ENCODE measurements around the gene SBF2. TPM values are rescaled to one million over a fixed set of nuclear protein-coding genes. Genes with fewer than 3 reads are reported as not detected.
A peak's percentile ranks its signal among the peaks of the same experiment; 100 is the strongest.

SBF2 gene
- total RNA-seq, 2 experiments from 2014 or later: 7.0 to 7.1 TPM

DNA sequence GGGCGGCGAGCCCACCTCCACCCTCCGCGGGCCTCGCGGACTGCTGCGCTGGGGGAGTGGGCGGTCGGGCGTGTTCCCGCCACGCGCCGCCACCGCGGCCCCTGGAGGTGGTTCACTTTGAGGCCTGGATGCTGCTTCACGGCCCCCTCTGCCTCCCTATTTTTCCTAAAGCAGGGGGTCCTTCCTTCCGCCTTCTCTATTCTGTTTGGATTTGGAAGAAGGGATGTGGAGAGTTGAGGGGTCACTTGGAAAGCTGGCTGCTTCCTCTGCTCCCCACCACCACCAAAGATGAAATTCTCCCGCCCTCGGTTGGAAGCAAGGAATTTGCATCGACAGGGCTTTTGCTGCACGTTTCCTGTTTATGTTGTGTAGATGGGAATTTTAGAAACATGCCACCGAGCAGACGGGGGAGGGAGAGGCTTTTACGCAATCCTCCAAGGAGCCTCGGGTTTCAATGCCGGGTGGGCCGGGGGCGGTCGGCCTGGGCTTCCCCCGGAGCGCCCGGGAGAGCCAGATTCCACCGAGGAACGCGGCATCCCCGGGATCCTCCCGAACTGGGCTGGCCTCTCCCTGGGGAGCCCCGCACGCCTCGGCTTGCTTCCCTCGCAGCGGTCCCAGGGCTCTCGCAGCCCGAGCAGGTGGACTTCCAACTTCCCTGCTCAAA lies 403 bp upstream of the SBF2 start:
- Mint-ChIP-seq H3K9me3 (no peaks in the 10 kb centered on the region), H3K36me3 (no peaks in the 10 kb centered on the region), H3K27me3 (peaks cover 32% of the 10 kb centered on the region), H3K27ac (no peak overlapping the region), H3K4me3 (peak overlapping the region; percentile 74), H3K4me1 (ENCODE audit: low read depth) (peaks cover 41% of the 10 kb centered on the region)
- DNase-seq: no peak
- intact Hi-C loops (cut with micrococcal nuclease): loop anchor here (2.0 kb wide), 1 partner anchor 14 kb away; no protein-coding TSS in a partner anchor
- POLR2A ChIA-PET: interaction anchor here (1.9 kb wide), 1 partner anchor 9 kb away, joined by 6 read pairs; no protein-coding TSS in a partner anchor
- CTCF ChIA-PET: interaction anchor here (5.5 kb wide), 1 partner anchor 12 kb away, joined by 58 read pairs; the partner anchor contains the start of gene ADM

- CTCF ChIA-PET: interaction anchor here (1.0 kb wide), 1 partner anchor 534 kb away, joined by 3 read pairs; no protein-coding TSS in a partner anchor
- peaks cover 24% of the 10 kb centered on the region for H3K27me3 Mint-ChIP-seq
- no peaks in the 10 kb centered on the region for H3K9me3 Mint-ChIP-seq
- no peaks in the 10 kb centered on the region for H3K36me3 Mint-ChIP-seq
- intact Hi-C loops (cut with micrococcal nuclease): no loop called here
- H3K4me1 Mint-ChIP-seq (ENCODE audit: low read depth): peaks cover 30% of the 10 kb centered on the region
- DNase-seq: no peak
- H3K4me3 Mint-ChIP-seq: peak overlapping the region; percentile 20
- POLR2A ChIA-PET: no interaction called here
- H3K27ac Mint-ChIP-seq: no peak overlapping the region
Measured at GRCh38 chr11:10291801-10292638, 2.0 kb downstream of the SBF2 start.

- POLR2A ChIA-PET: no interaction called here
- intact Hi-C loops (cut with micrococcal nuclease): no loop called here
- DNase-seq: no peak
- Mint-ChIP-seq H3K9me3 (no peaks in the 10 kb centered on the region), H3K4me1 (ENCODE audit: low read depth) (peaks cover 28% of the 10 kb centered on the region), H3K27ac (no peak overlapping the region), H3K36me3 (no peaks in the 10 kb centered on the region), H3K4me3 (no peak overlapping the region), H3K27me3 (peaks cover 4% of the 10 kb centered on the region)
- CTCF ChIA-PET: interaction anchor here (1.0 kb wide), 1 partner anchor 12 kb away, joined by 3 read pairs; no protein-coding TSS in a partner anchor
Measured at GRCh38 chr11:10289765-10290380, 4.1 kb downstream of the SBF2 start.

- Mint-ChIP-seq H3K27me3 (peaks cover 5% of the 10 kb centered on the region), H3K4me1 (ENCODE audit: low read depth) (peaks cover 24% of the 10 kb centered on the region), H3K9me3 (no peaks in the 10 kb centered on the region), H3K27ac (no peak overlapping the region), H3K4me3 (no peak overlapping the region), H3K36me3 (no peaks in the 10 kb centered on the region)
- CTCF ChIA-PET: interaction anchor here (1.0 to 1.9 kb wide), 3 partner anchors 9 to 15 kb away, joined by 3 to 8 read pairs (median 3); partner anchors contain the start of gene ADM
- intact Hi-C loops (cut with micrococcal nuclease): no loop called here
- no peak for DNase-seq
- POLR2A ChIA-PET: interaction anchor here (0.6 kb wide), 1 partner anchor 976 kb away, joined by 3 read pairs; no protein-coding TSS in a partner anchor
Measured at GRCh38 chr11:10288881-10289764, 4.9 kb downstream of the SBF2 start.

GRCh38 chr11:10287766-10288715 lies 6.0 kb downstream of the SBF2 start:
- intact Hi-C loops (cut with micrococcal nuclease): no loop called here
- DNase-seq: no peak
- no peak overlapping the region for H3K4me3 Mint-ChIP-seq
- H3K36me3 Mint-ChIP-seq: no peaks in the 10 kb centered on the region
- POLR2A ChIA-PET: interaction anchor here (0.6 to 0.8 kb wide), 3 partner anchors 67 to 975 kb away, joined by 3 to 7 read pairs (median 3); no protein-coding TSS in a partner anchor
- H3K27ac Mint-ChIP-seq: no peak overlapping the region
- CTCF ChIA-PET: interaction anchor here (0.8 to 1.9 kb wide), 3 partner anchors 10 to 20 kb away, joined by 3 to 8 read pairs (median 6); partner anchors contain the start of gene ADM
- H3K4me1 Mint-ChIP-seq (ENCODE audit: low read depth): peaks cover 22% of the 10 kb centered on the region
- H3K27me3 Mint-ChIP-seq: peaks cover 6% of the 10 kb centered on the region
- H3K9me3 Mint-ChIP-seq: no peaks in the 10 kb centered on the region

DNA sequence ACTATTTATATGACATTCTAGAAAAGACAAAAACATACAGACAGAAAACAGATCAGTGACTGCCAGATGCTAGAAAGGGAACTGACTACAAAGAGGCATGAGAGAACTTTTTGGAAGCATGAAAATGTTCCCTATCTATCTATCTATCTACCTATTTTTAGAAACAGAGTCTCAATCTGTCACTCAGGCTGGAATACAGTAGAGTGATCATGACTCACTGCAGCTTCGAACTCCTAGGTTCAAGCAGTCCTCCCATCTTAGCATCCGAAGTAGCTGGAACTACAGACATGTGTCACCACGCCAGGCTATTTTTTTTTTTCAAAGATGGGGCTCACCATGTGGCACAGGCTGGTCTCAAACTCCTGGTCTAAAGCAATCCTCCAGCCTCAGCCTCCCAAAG lies 6.9 kb downstream of the SBF2 start:
- ChIA-PET POLR2A (no interaction called here), CTCF (interaction anchor here (1.9 kb wide), 1 partner anchor 17 kb away, joined by 8 read pairs; the partner anchor contains the start of gene ADM)
- Mint-ChIP-seq H3K27me3 (peaks cover 6% of the 10 kb centered on the region), H3K4me3 (no peak overlapping the region), H3K4me1 (ENCODE audit: low read depth) (peaks cover 16% of the 10 kb centered on the region), H3K27ac (no peak overlapping the region), H3K9me3 (no peaks in the 10 kb centered on the region), H3K36me3 (no peaks in the 10 kb centered on the region)
- no peak for DNase-seq
- intact Hi-C loops (cut with micrococcal nuclease): no loop called here

- no peak overlapping the region for H3K4me3 Mint-ChIP-seq
- peaks cover 9% of the 10 kb centered on the region for H3K4me1 Mint-ChIP-seq (ENCODE audit: low read depth)
- intact Hi-C loops (cut with micrococcal nuclease): no loop called here
- CTCF ChIA-PET: interaction anchor here (2.4 kb wide), 1 partner anchor 78 kb away, joined by 8 read pairs; no protein-coding TSS in a partner anchor
- POLR2A ChIA-PET: interaction anchor here (0.6 kb wide), 1 partner anchor 28 kb away, joined by 3 read pairs; no protein-coding TSS in a partner anchor
- no peaks in the 10 kb centered on the region for H3K9me3 Mint-ChIP-seq
- DNase-seq: no peak
- no peaks in the 10 kb centered on the region for H3K36me3 Mint-ChIP-seq
- H3K27me3 Mint-ChIP-seq: peaks cover 5% of the 10 kb centered on the region
- H3K27ac Mint-ChIP-seq: no peak overlapping the region
Measured at GRCh38 chr11:10285148-10285802, 8.7 kb downstream of the SBF2 start.

GRCh38 chr11:10283991-10284390 lies 10.0 kb downstream of the SBF2 start:
- DNase-seq: no peak
- no peaks in the 10 kb centered on the region for H3K9me3 Mint-ChIP-seq
- intact Hi-C loops (cut with micrococcal nuclease): no loop called here
- no peak overlapping the region for H3K27ac Mint-ChIP-seq
- H3K4me3 Mint-ChIP-seq: no peak overlapping the region
- peaks cover 5% of the 10 kb centered on the region for H3K27me3 Mint-ChIP-seq
- H3K4me1 Mint-ChIP-seq (ENCODE audit: low read depth): peaks cover 9% of the 10 kb centered on the region
- ChIA-PET CTCF (interaction anchor here (1.5 to 2.4 kb wide), 3 partner anchors 14 to 76 kb away, joined by 5 to 8 read pairs (median 6); no protein-coding TSS in a partner anchor), POLR2A (no interaction called here)
- no peaks in the 10 kb centered on the region for H3K36me3 Mint-ChIP-seq

GRCh38 chr11:10282117-10282516 lies 11.9 kb downstream of the SBF2 start:
- peaks cover 9% of the 10 kb centered on the region for H3K4me1 Mint-ChIP-seq (ENCODE audit: low read depth)
- no peaks in the 10 kb centered on the region for H3K36me3 Mint-ChIP-seq
- no peak overlapping the region for H3K27ac Mint-ChIP-seq
- ChIA-PET CTCF (no interaction called here), POLR2A (no interaction called here)
- H3K27me3 Mint-ChIP-seq: peaks cover 5% of the 10 kb centered on the region
- H3K9me3 Mint-ChIP-seq: no peaks in the 10 kb centered on the region
- intact Hi-C loops (cut with micrococcal nuclease): no loop called here
- DNase-seq: no peak
- H3K4me3 Mint-ChIP-seq: no peak overlapping the region

DNA sequence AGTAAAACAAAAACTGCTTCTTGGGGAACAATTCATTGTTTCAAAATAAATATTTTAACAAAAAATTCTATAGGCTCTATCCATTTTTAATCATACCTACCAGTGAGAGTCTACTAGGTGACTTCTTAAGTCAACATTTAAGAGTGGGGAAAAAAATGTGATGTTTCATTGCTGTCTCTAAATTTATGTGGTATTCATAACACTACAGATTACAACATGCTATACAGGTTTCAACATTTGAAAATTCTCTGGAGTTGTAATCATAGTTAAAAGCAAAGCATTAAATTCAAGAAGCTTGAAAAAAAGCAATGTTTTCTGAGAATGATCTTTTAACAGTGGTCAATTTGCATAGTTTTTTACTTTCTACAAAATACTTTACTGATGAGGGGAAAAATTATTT lies 18.3 kb downstream of the SBF2 start:
- ChIA-PET POLR2A (no interaction called here), CTCF (no interaction called here)
- intact Hi-C loops (cut with micrococcal nuclease): no loop called here
- H3K27ac Mint-ChIP-seq: no peak overlapping the region
- DNase-seq: no peak
- H3K27me3 Mint-ChIP-seq: no peaks in the 10 kb centered on the region
- no peaks in the 10 kb centered on the region for H3K36me3 Mint-ChIP-seq
- peaks cover 3% of the 10 kb centered on the region for H3K4me1 Mint-ChIP-seq (ENCODE audit: low read depth)
- H3K9me3 Mint-ChIP-seq: no peaks in the 10 kb centered on the region
- H3K4me3 Mint-ChIP-seq: no peak overlapping the region
